ENCODE data around the gene EPHB1. TPM values are rescaled to one million over a fixed set of nuclear protein-coding genes. Genes with fewer than 3 reads are reported as not detected.

Gene EPHB1
- total RNA-seq, 4 donors from 2014 or later: 0.74 to 2.2 (median 1.1) TPM

DNA sequence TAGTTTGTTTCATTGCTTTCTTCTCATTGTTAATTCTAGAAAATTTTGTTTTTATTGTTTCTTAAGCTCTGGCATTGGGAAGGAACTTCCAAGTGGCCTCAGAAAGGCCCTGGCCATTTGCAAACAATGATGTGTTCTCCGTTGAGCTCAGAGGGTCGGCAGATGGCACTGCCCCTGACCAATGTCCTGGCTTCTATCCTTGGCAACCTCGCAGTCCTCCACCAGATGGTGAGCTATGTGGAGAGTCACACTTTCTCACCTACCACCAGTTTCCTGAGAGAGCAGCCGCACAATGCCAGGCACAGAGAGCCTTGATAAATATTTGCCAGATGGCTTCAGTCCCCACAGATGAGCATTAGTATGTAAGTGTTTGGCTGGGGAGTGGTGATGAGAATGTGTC lies 343.7 kb downstream of the EPHB1 start:
- DNase-seq (ENCODE audit: low spot score) (no peak), ATAC-seq (ENCODE audit: low FRiP score) (no peak)

GRCh38 chr3:135140591-135140990 lies 345.5 kb downstream of the EPHB1 start:
- DNase-seq (ENCODE audit: low spot score) (no peak), ATAC-seq (ENCODE audit: low FRiP score) (no peak)
- TF ChIP-seq CTCF (IDR thresholded peaks at IDR 0.05): no peak

More for the DNA sequence above, 343.7 kb downstream of the EPHB1 start:
- no peak for TF ChIP-seq CTCF (IDR thresholded peaks at IDR 0.05)

GRCh38 chr3:135141160-135141559 lies 346.1 kb downstream of the EPHB1 start:
- TF ChIP-seq CTCF (IDR thresholded peaks at IDR 0.05): no peak
- DNase-seq (ENCODE audit: low spot score): no peak
- ATAC-seq (ENCODE audit: low FRiP score): no peak

DNA sequence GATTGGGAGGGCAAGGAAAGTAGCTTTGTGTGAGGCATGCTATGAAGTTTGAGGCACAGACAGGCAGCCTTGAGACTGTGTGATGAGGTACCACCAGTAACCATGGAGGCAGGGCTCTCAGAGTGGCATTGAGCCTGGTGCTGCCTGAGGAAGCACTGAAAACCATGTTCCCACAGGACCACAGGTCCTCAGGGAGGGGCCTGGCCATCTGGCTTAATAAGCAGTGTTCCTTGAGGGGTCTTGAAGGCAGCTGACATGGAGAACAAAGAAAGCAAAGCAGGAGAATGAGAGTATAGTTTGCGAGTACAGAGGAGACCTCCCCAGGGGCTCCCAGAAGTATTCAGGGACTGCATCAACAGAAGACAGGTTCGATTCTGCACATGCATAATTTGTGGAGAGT lies 346.6 kb downstream of the EPHB1 start:
- no peak for TF ChIP-seq CTCF (IDR thresholded peaks at IDR 0.05)
- ATAC-seq (ENCODE audit: low FRiP score) (no peak), DNase-seq (ENCODE audit: low spot score) (no peak)

DNA sequence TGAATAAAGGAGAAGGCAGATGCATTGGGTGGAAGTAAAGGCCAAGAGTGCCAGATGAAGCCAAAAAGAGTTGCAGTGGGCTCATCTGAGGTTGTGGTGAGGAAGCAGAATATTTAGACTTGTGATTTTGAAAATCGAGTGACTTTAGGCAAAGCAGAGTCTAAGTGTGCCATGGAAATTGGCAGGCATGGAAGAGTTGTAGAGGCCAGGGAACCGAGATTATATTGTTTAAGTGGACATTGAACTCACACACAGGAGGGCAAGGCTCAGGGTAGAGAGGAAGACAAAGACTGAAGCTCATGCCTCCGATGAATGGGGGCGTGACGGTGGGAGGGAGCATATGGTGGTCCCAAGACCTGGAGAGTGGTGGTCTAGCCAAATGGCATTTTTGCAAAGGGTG lies 347.5 kb downstream of the EPHB1 start:
- ATAC-seq (ENCODE audit: low FRiP score) (no peak), DNase-seq (ENCODE audit: low spot score) (no peak)
- TF ChIP-seq CTCF (IDR thresholded peaks at IDR 0.05): no peak

DNA sequence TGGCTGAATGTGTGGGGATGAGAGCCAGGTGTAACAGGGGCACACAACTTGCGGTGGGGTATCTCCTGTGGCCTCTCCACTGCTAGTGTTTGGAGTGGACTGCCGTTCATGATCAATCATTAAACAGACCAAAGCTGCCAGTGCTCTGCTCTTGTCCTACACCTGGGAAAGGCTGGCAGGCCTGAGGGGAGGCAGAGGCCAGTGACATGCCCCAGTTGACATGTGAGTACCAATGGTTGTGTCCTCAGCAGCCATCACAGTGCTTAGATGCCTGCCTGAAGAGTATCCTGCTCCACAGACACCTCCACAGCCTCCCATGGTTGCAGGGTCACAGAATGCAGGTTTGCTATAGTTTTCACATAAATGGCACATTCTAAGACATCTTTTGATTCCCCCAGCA lies 348.4 kb downstream of the EPHB1 start:
- TF ChIP-seq CTCF (IDR thresholded peaks at IDR 0.05): no peak
- DNase-seq (ENCODE audit: low spot score): no peak
- ATAC-seq (ENCODE audit: low FRiP score): no peak

DNA sequence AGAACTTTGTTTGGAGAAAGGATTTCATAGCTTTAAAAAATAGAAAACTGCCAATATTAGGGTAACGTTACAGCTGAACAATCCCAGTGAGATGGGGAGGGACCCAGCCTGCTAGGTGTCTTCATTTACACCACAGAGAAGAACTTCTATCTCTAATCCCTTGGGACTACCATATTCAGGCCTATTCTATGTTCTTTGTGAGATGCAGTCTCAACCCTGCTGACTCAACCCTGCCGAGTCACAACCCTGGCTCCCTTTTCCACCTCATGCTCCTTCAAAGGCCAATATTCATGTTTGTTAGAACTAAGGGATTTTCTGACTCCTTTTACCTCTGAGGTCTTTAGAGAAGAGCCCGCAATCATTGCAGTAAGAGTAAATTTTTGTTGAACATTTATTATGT lies 350.5 kb downstream of the EPHB1 start:
- ATAC-seq (ENCODE audit: low FRiP score) (no peak), DNase-seq (ENCODE audit: low spot score) (no peak)
- no peak for TF ChIP-seq CTCF (IDR thresholded peaks at IDR 0.05)

Measured in omental fat pad (tissue), 4 donors.